ENCODE measurements around the gene FHOD3.
A peak's percentile ranks its signal among the peaks of the same experiment; 100 is the strongest.

Gene FHOD3

DNA sequence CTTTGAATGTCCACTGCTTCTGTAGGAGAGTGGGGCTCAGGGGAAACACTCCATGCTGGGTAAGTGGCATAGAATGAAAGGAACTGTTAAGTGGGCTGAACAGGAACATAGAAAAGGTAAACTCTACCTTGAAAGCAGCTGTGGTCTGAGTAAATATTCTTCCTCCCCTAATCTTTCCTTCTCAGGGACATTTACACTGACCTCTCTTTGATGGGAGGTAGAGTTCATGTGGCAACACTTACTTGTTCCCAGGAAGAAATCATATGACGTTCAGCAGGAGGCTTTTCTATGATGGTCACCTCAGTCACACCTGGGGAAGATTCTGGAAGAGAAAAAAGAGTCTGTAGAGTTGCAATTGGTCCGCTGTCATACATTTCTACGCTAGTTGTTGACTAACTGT lies 521.1 kb downstream of the FHOD3 start:
- no peak for DNase-seq

GRCh38 chr18:36819621-36820020 lies 522.1 kb downstream of the FHOD3 start:
- no peak for DNase-seq

GRCh38 chr18:36821681-36822080 lies 524.2 kb downstream of the FHOD3 start:
- no peak for DNase-seq

DNA sequence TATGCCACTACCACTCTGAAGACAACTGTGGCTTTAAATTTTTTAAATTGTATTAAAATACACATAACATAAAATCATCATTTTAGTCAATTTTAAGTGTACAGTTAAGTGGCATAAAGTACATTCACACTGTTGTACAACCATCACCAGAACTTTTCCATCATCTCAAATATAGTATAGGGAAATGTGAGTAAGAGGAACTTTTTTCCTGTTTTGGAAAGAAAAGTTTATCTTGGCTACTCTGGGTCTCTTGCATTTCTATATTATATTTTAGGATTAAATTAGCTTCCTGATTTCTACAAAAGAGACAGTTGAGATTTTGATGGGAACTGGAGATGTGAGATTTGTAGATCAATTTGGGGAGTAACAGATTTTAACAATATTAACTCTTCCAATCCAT lies 528.0 kb downstream of the FHOD3 start:
- DNase-seq: no peak

DNA sequence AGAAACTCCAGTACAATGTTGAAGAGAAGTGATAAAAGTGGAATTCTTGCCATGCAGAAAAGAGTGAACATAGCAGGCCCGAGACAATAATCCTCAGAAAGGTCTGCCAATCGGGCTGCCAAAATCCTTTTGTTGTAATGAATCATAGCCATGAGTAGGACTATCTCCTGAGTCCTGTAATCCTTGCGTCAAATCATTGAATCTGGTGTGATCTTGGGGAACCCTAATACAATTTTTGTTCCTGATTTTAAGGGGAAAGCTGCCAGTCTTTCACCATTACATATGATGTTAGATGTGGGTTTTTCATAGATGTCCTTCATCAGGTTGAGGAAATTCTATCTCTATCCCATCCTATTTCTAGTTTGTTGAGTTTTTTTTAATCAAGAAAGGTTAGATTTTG lies 529.0 kb downstream of the FHOD3 start:
- no peak for DNase-seq

DNA sequence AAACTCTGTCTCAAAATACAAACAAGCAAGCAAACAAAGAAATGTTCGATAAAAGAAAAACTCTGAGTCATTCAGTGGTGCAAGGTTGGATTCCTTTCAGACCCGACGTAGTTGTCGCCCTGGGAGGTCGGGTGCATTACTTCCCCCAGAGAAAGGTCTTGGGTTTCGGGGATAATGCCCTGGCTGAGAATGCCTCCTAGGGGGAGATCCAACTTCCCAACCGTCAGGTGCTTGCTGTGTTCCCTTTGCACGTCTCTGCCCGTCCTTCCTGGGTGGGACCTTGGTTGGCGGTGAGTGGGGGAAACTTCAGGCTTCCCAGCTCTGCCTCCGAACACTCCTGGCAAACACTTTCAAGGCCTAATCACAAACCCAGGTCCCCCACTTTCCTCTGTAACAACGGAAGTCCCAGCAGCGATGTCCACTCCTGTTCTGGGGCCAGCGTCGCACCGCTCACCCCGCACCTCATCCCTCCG lies 530.7 kb downstream of the FHOD3 start:
- no peak for DNase-seq

DNA sequence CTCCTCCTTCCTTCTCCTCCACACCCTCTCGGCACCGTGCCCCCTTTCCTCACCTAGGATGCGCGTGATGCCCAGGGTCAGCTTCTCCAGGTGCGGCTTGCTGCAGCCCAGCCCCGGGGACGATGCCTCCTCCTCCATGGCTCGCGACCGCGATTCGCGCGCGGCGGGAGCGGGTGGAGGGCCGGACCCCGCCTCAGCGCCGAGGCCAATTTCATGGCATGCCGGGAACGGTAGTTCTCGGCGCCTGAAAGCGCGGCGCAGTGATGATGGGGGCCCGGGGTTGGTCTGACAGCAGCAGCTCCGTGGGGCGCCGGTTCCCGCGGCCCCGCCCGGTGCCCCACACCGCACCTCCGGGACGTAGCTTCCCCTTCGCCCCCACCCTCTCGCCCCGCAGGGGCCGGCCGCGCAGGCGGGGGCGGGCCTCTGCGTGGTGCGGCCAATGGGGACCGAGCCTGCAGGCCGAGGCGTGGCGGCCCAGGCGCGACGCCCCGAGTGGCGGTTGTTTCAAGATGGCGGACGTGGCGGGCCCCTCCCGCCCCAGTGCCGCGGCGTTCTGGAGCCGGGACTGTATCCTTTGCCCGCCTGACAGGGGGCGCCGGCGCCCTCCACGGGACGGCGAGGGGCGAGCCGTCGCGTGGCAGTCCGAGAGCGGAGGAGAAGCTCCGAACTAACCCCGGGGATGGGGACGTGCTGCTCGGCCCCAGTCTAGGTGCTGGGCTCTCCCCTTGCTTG lies 531.3 kb downstream of the FHOD3 start, which contains the start of the genes KIAA1328 and TPGS2:
KIAA1328 (plus strand) TSS at position 498 of the 732 bp plus-strand sequence; CDS start at position 510, 12 bp downstream.
TPGS2 (minus strand) TSS at position 373 of the 732 bp plus-strand sequence; CDS start at position 138, 235 bp downstream.
- DNase-seq: peak; percentile 89
